H9 (cell line): Measurements from ENCODE around the gene ST3GAL6. TPM values are rescaled to one million over a fixed set of nuclear protein-coding genes. Genes with fewer than 3 reads are reported as not detected.
A peak's percentile ranks its signal among the peaks of the same experiment; 100 is the strongest.

ENCODE experiments used
- DNase-seq: peaks from one replicate; pipeline ENCODE4 v3.0.0-alpha.2; 2017
- H2AFZ ChIP-seq: one replicate; pipeline ENCODE4 v1.6.1; 2013; ENCODE audit warnings: mild to moderate bottlenecking, low read length, control low read depth, moderate library complexity
- H2AK5ac ChIP-seq: 2 replicates; pipeline ENCODE4 v1.6.1; 2013; ENCODE audit warnings: low read length, control low read depth, mixed read lengths; ENCODE audit not compliant: insufficient read length
- H2BK120ac ChIP-seq: one replicate; pipeline ENCODE4 v1.6.1; 2013; ENCODE audit warnings: low read depth, mild to moderate bottlenecking, low read length, control low read depth, inconsistent platforms; ENCODE audit not compliant: poor library complexity, severe bottlenecking
- H2BK12ac ChIP-seq: 2 replicates; pipeline ENCODE4 v1.6.1; 2013; ENCODE audit warnings: low read length, control low read depth, mixed read lengths, low read depth; ENCODE audit not compliant: insufficient read length
- H2BK15ac ChIP-seq: 2 replicates; pipeline ENCODE4 v1.6.1; 2013; ENCODE audit warnings: low read depth, low read length, control low read depth
- H2BK20ac ChIP-seq: one replicate; pipeline ENCODE4 v1.6.1; 2013; ENCODE audit warnings: low read depth, mild to moderate bottlenecking, low read length, control low read depth, inconsistent platforms; ENCODE audit not compliant: poor library complexity, severe bottlenecking
- H2BK5ac ChIP-seq: 2 replicates; pipeline ENCODE4 v1.6.1; 2013; ENCODE audit warnings: low read length, control low read depth, mixed read lengths; ENCODE audit not compliant: insufficient read length
- H3K14ac ChIP-seq: 2 replicates; pipeline ENCODE4 v1.6.1; 2013; ENCODE audit warnings: low read length, control low read depth; ENCODE audit not compliant: insufficient read depth
- H3K18ac ChIP-seq: 2 replicates; pipeline ENCODE4 v1.6.1; 2013; ENCODE audit warnings: low read depth, mild to moderate bottlenecking, mixed read lengths, low read length, control low read depth; ENCODE audit not compliant: insufficient read length
- H3K23ac ChIP-seq: 2 replicates; pipeline ENCODE4 v1.6.1; 2013; ENCODE audit warnings: low read length, control low read depth, mixed read lengths, low read depth; ENCODE audit not compliant: insufficient read length
- H3K23me2 ChIP-seq: 2 replicates; pipeline ENCODE4 v1.6.1; 2013; ENCODE audit warnings: low read depth, mild to moderate bottlenecking, mixed read lengths, low read length, control low read depth; ENCODE audit not compliant: insufficient read length, poor library complexity, severe bottlenecking
- H3K27ac ChIP-seq: 2 replicates; pipeline ENCODE4 v1.5.1; 2013; ENCODE audit warnings: low read length, control low read depth, mixed read lengths, low read depth; ENCODE audit not compliant: insufficient read length
- H3K27me3 ChIP-seq: 2 replicates; pipeline ENCODE4 v1.6.1; 2013; ENCODE audit warnings: low read length, control low read depth, inconsistent platforms; ENCODE audit not compliant: insufficient read depth
- H3K4ac ChIP-seq: 2 replicates; pipeline ENCODE4 v1.6.1; 2013; ENCODE audit warnings: low read depth, mild to moderate bottlenecking, control low read depth, inconsistent platforms, low read length, moderate library complexity
- H3K4me1 ChIP-seq: 2 replicates; pipeline ENCODE4 v1.6.1; 2013; ENCODE audit warnings: low read length, control low read depth, inconsistent platforms; ENCODE audit not compliant: insufficient read depth
- H3K4me2 ChIP-seq: 2 replicates; pipeline ENCODE4 v1.6.1; 2013; ENCODE audit warnings: low read length, control low read depth, mixed read lengths; ENCODE audit not compliant: insufficient read length, insufficient read depth
- H3K56ac ChIP-seq: 2 replicates; pipeline ENCODE4 v1.6.1; 2013; ENCODE audit warnings: low read depth, mild to moderate bottlenecking, mixed read lengths, low read length, control low read depth; ENCODE audit not compliant: insufficient read length
- H3K79me1 ChIP-seq: 2 replicates; pipeline ENCODE4 v1.6.1; 2013; ENCODE audit warnings: low read depth, mild to moderate bottlenecking, moderate library complexity, low read length, control low read depth, inconsistent platforms; ENCODE audit not compliant: insufficient read depth, poor library complexity, severe bottlenecking
- H3K79me2 ChIP-seq: 2 replicates; pipeline ENCODE4 v1.6.1; 2013; ENCODE audit warnings: low read length, control low read depth, inconsistent platforms; ENCODE audit not compliant: insufficient read depth
- H3K9ac ChIP-seq: 2 replicates; pipeline ENCODE4 v1.6.1; 2013; ENCODE audit warnings: low read length, control low read depth, mixed read lengths; ENCODE audit not compliant: insufficient read length; ENCODE audit errors: extremely low read depth
- H3K9me3 ChIP-seq: one replicate; pipeline ENCODE4 v1.6.1; 2013; ENCODE audit warnings: low read depth, low read length, inconsistent platforms; ENCODE audit not compliant: control insufficient read depth
- H3T11ph ChIP-seq: one replicate; pipeline ENCODE4 v1.6.1; 2013; ENCODE audit warnings: mild to moderate bottlenecking, low read length, control low read depth, inconsistent platforms
- H4K20me1 ChIP-seq: one replicate; pipeline ENCODE4 v1.6.1; 2013; ENCODE audit not compliant: control insufficient read depth, insufficient read length, insufficient read depth
- H4K5ac ChIP-seq: 2 replicates; pipeline ENCODE4 v1.6.1; 2013; ENCODE audit warnings: low read depth, mild to moderate bottlenecking, mixed read lengths, low read length, control low read depth; ENCODE audit not compliant: insufficient read length
- H4K8ac ChIP-seq: replicated peaks from 2 replicates; pipeline ENCODE4 v1.6.1; 2013; ENCODE audit warnings: low read length, control low read depth, mixed read lengths, low read depth; ENCODE audit not compliant: insufficient read length
- H4K91ac ChIP-seq: 2 replicates; pipeline ENCODE4 v1.6.1; 2013; ENCODE audit warnings: low read depth, mild to moderate bottlenecking, moderate library complexity, mixed read lengths, low read length, control low read depth; ENCODE audit not compliant: insufficient read length
- H3K27ac Mint-ChIP-seq, 3 experiments: 2 replicates in 2 of 3; 3 replicates in 1 of 3; pipeline ENCODE4 v1.8.0; 2020 to 2021; ENCODE audit warnings: mixed read lengths in 3 of 3, mild to moderate bottlenecking in 1 of 3, moderate library complexity in 1 of 3
- H3K27me3 Mint-ChIP-seq: 2 replicates; pipeline ENCODE4 v1.8.0; 2021; ENCODE audit warnings: low read depth, mild to moderate bottlenecking, moderate library complexity, mixed read lengths
- H3K36me3 Mint-ChIP-seq, 3 experiments: 2 replicates in 2 of 3; 3 replicates in 1 of 3; pipeline ENCODE4 v1.8.0; 2020 to 2021; ENCODE audit warnings: low read depth in 3 of 3, mixed read lengths in 3 of 3; ENCODE audit not compliant: insufficient read depth in 1 of 3
- H3K4me1 Mint-ChIP-seq, 2 experiments: 2 replicates each; pipeline ENCODE4 v1.8.0; 2020; ENCODE audit warnings: mixed read lengths in 2 of 2
- H3K4me3 Mint-ChIP-seq, 2 experiments: 2 replicates in 1 of 2; 3 replicates in 1 of 2; pipeline ENCODE4 v1.8.0; 2020 to 2021; ENCODE audit warnings: mild to moderate bottlenecking in 2 of 2, mixed read lengths in 2 of 2, moderate library complexity in 1 of 2
- H3K9me3 Mint-ChIP-seq, 2 experiments: 2 replicates in 1 of 2; 3 replicates in 1 of 2; pipeline ENCODE4 v1.8.0; 2020; ENCODE audit warnings: mild to moderate bottlenecking in 2 of 2, mixed read lengths in 2 of 2, moderate library complexity in 1 of 2
- WGBS: extraction: QIAGEN DNeasy Blood & Tissue Kit; methylation state at CpG from one replicate; pipeline ENCODE4 v1.1.7; 2013; ENCODE audit warnings: missing lambda C conversion rate, low lambda C conversion rate, mixed read lengths; ENCODE audit not compliant: insufficient read length; ENCODE audit errors: extremely low coverage; 5-methylcytosine and 5-hydroxymethylcytosine counted together
- total RNA-seq: library from RNA; stranded (reverse); gene quantifications from 2 replicates; pipeline ENCODE4 v1.2.1, GENCODE V29; 2021
- TF ChIP-seq, protein P1 (sequence below): fragments of 200-600 bp; sonication (generic); conservative IDR thresholded peaks from 3 replicates; pipeline ENCODE4 v1.8.0; 2021; ENCODE audit warnings: antibody characterized with exemption, mild to moderate bottlenecking

Gene ST3GAL6
- total RNA-seq, 1 experiment from 2014 or later = 6.4 TPM

DNA sequence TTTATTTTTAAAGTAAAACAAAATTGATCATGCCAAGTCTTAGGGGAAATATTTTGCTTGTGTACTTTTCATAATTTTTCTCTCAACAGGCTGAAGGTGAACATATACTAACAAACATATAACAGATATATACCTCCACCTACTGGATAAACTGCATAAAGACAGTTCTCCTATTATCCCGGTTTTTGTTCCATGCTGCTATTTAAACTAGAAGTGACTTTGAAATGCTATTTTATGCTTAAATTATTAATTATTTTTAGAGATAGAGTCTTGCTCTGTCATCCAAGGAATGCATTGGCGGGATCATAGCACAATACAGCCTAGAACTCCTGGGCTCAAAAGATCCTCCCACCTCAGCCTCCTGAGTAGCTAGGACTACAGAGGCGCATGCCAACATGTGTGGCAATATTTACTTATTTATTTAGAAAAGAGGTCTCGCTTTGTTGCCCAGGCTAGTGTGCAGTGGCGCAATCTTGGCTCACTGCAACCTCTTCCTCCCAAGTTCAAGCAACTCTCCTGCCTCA, 49.8 kb downstream of the ST3GAL6 start:
- Histone ChIP-seq H3T11ph (no peak overlapping the region), H4K20me1 (no peaks in the 10 kb centered on the region), H3K14ac (no peak overlapping the region), H2BK20ac (no peak overlapping the region), H3K27me3 (no peaks in the 10 kb centered on the region), H2AK5ac (no peak overlapping the region), H3K9me3 (no peaks in the 10 kb centered on the region), H2AFZ (no peak overlapping the region), H3K56ac (no peak overlapping the region), H3K23me2 (no peaks in the 10 kb centered on the region), H3K18ac (no peak overlapping the region), H3K4me1 (no peaks in the 10 kb centered on the region), H3K23ac (no peak overlapping the region), H2BK15ac (no peak overlapping the region), H2BK120ac (no peak overlapping the region), H3K79me2 (no peaks in the 10 kb centered on the region), H2BK5ac (no peak overlapping the region), H3K79me1 (no peaks in the 10 kb centered on the region), H4K5ac (no peak overlapping the region), H3K9ac (no peak overlapping the region), H4K91ac (no peak overlapping the region), H4K8ac (no peak overlapping the region), H3K27ac (no peak overlapping the region), H3K4ac (no peak overlapping the region), H2BK12ac (no peak overlapping the region), H3K4me2 (no peak overlapping the region)
- Mint-ChIP-seq H3K9me3 (no peaks in the 10 kb centered on the region), H3K27me3 (no peaks in the 10 kb centered on the region), H3K4me3 (no peak overlapping the region), H3K27ac (no peak overlapping the region), H3K36me3 (peaks cover 10 to 58% (median 41%) of the 10 kb centered on the region in 3 experiments), H3K4me1 (peaks cover 5 to 10% of the 10 kb centered on the region in 2 experiments)
- TF ChIP-seq, protein P1, sequence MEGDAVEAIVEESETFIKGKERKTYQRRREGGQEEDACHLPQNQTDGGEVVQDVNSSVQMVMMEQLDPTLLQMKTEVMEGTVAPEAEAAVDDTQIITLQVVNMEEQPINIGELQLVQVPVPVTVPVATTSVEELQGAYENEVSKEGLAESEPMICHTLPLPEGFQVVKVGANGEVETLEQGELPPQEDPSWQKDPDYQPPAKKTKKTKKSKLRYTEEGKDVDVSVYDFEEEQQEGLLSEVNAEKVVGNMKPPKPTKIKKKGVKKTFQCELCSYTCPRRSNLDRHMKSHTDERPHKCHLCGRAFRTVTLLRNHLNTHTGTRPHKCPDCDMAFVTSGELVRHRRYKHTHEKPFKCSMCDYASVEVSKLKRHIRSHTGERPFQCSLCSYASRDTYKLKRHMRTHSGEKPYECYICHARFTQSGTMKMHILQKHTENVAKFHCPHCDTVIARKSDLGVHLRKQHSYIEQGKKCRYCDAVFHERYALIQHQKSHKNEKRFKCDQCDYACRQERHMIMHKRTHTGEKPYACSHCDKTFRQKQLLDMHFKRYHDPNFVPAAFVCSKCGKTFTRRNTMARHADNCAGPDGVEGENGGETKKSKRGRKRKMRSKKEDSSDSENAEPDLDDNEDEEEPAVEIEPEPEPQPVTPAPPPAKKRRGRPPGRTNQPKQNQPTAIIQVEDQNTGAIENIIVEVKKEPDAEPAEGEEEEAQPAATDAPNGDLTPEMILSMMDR = peak; percentile 80
- no CpG with 5 or more reads among the region's 5 CpGs for WGBS
- no peak for DNase-seq
